ENCODE measurements around the gene MEIOSIN. TPM values are rescaled to one million over a fixed set of nuclear protein-coding genes. Genes with fewer than 3 reads are reported as not detected.

The MEIOSIN gene
- total RNA-seq, 2 experiments from 2014 or later = not detected

- Histone ChIP-seq H3K4me3 (ENCODE audit: low read depth, low read length, poor library complexity, severe bottlenecking) (no peak overlapping the region), H2AFZ (ENCODE audit: low read length) (no peak overlapping the region), H3K9me3 (ENCODE audit: low read length) (no peaks in the 10 kb centered on the region), H4K20me1 (ENCODE audit: insufficient read depth, low read length) (no peaks in the 10 kb centered on the region), H3K4me2 (ENCODE audit: low read length) (no peak overlapping the region), H3K9me2 (ENCODE audit: insufficient read depth, low read length) (no peaks in the 10 kb centered on the region), H3K36me3 (ENCODE audit: insufficient read depth, low read length) (no peaks in the 10 kb centered on the region), H3K79me2 (ENCODE audit: insufficient read depth, low read depth, low read length) (no peaks in the 10 kb centered on the region), H3K27ac (ENCODE audit: low read depth, low read length, poor library complexity, severe bottlenecking) (no peak overlapping the region), H3K4me1 (ENCODE audit: insufficient read depth, low read length, poor library complexity, severe bottlenecking) (peaks cover 18% of the 10 kb centered on the region)
- no peak for DNase-seq (ENCODE audit: low spot score)
- intact Hi-C loops (cut with micrococcal nuclease; ENCODE audit: unreplicated experiment) = no loop called here
- ChIA-PET CTCF (ENCODE audit: unreplicated experiment) (no interaction called here), POLR2A (no interaction called here)
- BruUV-seq (replicated peaks) = no TSS peak
- TF ChIP-seq EZH2phosphoT487 (IDR thresholded peaks at IDR 0.05; ENCODE audit: borderline replicate concordance, low read depth, low read length) (no peak), CTCF (conservative IDR thresholded peaks at IDR 0.05; ENCODE audit: low read length) (no peak)
Measured at GRCh38 chr19:45766296-45766868, 33.1 kb downstream of the MEIOSIN start.

- ChIA-PET CTCF (ENCODE audit: unreplicated experiment) (no interaction called here), POLR2A (no interaction called here)
- no peaks in the 10 kb centered on the region for H3K9me3 ChIP-seq (ENCODE audit: low read length)
- no TSS peak for BruUV-seq (replicated peaks)
- H3K27ac ChIP-seq (ENCODE audit: low read depth, low read length, poor library complexity, severe bottlenecking) = no peak overlapping the region
- no peak overlapping the region for H2AFZ ChIP-seq (ENCODE audit: low read length)
- no peaks in the 10 kb centered on the region for H4K20me1 ChIP-seq (ENCODE audit: insufficient read depth, low read length)
- H3K9me2 ChIP-seq (ENCODE audit: insufficient read depth, low read length) = no peaks in the 10 kb centered on the region
- peaks cover 18% of the 10 kb centered on the region for H3K4me1 ChIP-seq (ENCODE audit: insufficient read depth, low read length, poor library complexity, severe bottlenecking)
- no peak for DNase-seq (ENCODE audit: low spot score)
- no peaks in the 10 kb centered on the region for H3K36me3 ChIP-seq (ENCODE audit: insufficient read depth, low read length)
- intact Hi-C loops (cut with micrococcal nuclease; ENCODE audit: unreplicated experiment) = no loop called here
- H3K79me2 ChIP-seq (ENCODE audit: insufficient read depth, low read depth, low read length) = no peaks in the 10 kb centered on the region
- no peak overlapping the region for H3K4me2 ChIP-seq (ENCODE audit: low read length)
- TF ChIP-seq EZH2phosphoT487 (IDR thresholded peaks at IDR 0.05; ENCODE audit: borderline replicate concordance, low read depth, low read length) (no peak), CTCF (conservative IDR thresholded peaks at IDR 0.05; ENCODE audit: low read length) (no peak)
- no peak overlapping the region for H3K4me3 ChIP-seq (ENCODE audit: low read depth, low read length, poor library complexity, severe bottlenecking)
Measured at GRCh38 chr19:45766869-45767346, 33.7 kb downstream of the MEIOSIN start.

- no TSS peak for BruUV-seq (replicated peaks)
- CTCF ChIA-PET (ENCODE audit: unreplicated experiment) = no interaction called here
- Histone ChIP-seq H3K36me3 (ENCODE audit: insufficient read depth, low read length) (no peaks in the 10 kb centered on the region), H3K9me2 (ENCODE audit: insufficient read depth, low read length) (no peaks in the 10 kb centered on the region), H3K4me2 (ENCODE audit: low read length) (peak overlapping the region; percentile 100; the same call in 1 of the 2 replicates), H3K9me3 (ENCODE audit: low read length) (no peaks in the 10 kb centered on the region), H3K4me3 (ENCODE audit: low read depth, low read length, poor library complexity, severe bottlenecking) (no peak overlapping the region), H3K27ac (ENCODE audit: low read depth, low read length, poor library complexity, severe bottlenecking) (no peak overlapping the region), H3K4me1 (ENCODE audit: insufficient read depth, low read length, poor library complexity, severe bottlenecking) (peaks cover 20% of the 10 kb centered on the region), H4K20me1 (ENCODE audit: insufficient read depth, low read length) (no peaks in the 10 kb centered on the region), H2AFZ (ENCODE audit: low read length) (no peak overlapping the region), H3K79me2 (ENCODE audit: insufficient read depth, low read depth, low read length) (no peaks in the 10 kb centered on the region)
- TF ChIP-seq CTCF (conservative IDR thresholded peaks at IDR 0.05; ENCODE audit: low read length) (no peak), EZH2phosphoT487 (IDR thresholded peaks at IDR 0.05; ENCODE audit: borderline replicate concordance, low read depth, low read length) (no peak)
- intact Hi-C loops (cut with micrococcal nuclease; ENCODE audit: unreplicated experiment) = no loop called here
- POLR2A ChIA-PET = no interaction called here
- DNase-seq (ENCODE audit: low spot score) = no peak
Measured at GRCh38 chr19:45767410-45767880, 34.2 kb downstream of the MEIOSIN start.

All from OCI-LY7 (cell line).